HG03439 (cell line): ENCODE data around the gene TRRAP.

ENCODE experiments used
- ATAC-seq: cut with Tn5 transposase; IDR thresholded peaks from one replicate; pipeline ENCODE4 v1.9.1; 2021; ENCODE audit warnings: mild to moderate bottlenecking, moderate library complexity; ENCODE audit not compliant: unreplicated experiment

Gene TRRAP

GRCh38 chr7:98935811-98936210 lies 57.5 kb downstream of the TRRAP start:
- no peak for ATAC-seq

DNA sequence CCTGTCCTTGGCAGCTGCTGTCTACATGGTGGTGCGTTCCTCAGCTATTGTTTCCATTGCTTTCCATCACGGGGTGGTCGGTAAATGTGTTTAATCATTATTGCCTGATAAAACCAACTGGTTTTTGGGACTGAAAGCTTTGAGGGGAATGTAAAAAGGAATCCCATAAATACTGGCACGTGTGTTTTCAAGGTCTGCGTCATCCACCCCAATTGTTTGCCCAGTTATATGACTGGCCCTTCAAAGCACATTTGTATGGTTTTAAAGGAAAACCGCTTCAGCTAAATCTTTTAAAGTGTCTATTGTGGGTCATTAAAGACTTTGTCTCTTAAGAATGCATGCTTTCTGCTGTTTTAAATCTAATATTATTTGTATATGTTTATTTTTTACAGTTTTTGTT lies 65.0 kb downstream of the TRRAP start:
- ATAC-seq: no peak

DNA sequence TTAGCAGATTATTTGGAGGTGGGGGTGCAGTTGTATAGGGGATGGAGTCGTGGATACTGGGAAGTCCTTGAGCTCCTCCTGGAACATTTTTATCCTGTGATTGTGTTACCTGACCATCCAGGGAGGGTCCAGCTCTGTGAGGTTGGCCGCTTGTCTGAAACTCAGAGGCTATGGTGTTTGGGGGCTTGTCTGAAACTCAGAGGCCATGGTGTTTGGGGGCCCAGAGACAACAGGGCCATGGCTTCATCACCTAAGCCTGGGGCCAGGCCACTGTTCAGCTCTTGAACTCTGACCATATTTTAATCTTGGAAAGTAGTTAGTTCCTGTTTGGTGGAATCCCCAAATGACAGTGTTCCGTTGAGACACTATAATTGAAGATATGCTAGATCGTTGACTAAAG lies 66.1 kb downstream of the TRRAP start:
- ATAC-seq: no peak

GRCh38 chr7:98945852-98946251 lies 67.5 kb downstream of the TRRAP start:
- ATAC-seq: no peak

GRCh38 chr7:98946389-98946788 lies 68.1 kb downstream of the TRRAP start:
- ATAC-seq: no peak

DNA sequence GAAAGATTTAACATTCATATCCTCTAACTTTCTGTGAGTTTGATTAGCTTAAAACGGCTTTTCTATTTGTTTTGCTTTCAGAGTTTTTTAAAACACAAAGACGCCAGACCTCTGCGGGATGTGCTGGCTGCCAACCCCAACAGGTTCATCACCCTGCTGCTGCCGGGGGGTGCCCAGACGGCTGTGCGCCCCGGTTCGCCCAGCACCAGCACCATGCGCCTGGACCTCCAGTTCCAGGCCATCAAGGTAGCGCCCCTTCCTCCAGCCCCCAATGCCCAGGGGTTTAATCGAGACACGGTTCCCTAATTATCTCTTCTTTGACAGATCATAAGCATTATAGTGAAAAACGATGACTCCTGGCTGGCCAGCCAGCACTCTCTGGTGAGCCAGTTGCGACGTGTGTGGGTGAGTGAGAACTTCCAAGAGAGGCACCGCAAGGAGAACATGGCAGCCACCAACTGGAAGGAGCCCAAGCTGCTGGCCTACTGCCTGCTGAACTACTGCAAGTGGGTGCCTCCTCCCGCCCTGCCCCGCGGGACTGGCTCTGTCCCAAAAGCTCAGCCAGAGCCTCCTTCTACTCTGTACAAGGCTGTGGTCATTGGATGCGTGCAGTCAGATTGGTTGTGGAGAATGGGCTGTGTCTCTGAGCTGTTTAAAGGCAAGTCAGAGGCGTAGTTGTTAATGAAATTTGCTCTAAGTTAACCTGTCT lies 71.2 kb downstream of the TRRAP start:
- ATAC-seq: no peak

GRCh38 chr7:98955992-98956391 lies 77.7 kb downstream of the TRRAP start:
- no peak for ATAC-seq

GRCh38 chr7:98956469-98956868 lies 78.1 kb downstream of the TRRAP start:
- no peak for ATAC-seq

DNA sequence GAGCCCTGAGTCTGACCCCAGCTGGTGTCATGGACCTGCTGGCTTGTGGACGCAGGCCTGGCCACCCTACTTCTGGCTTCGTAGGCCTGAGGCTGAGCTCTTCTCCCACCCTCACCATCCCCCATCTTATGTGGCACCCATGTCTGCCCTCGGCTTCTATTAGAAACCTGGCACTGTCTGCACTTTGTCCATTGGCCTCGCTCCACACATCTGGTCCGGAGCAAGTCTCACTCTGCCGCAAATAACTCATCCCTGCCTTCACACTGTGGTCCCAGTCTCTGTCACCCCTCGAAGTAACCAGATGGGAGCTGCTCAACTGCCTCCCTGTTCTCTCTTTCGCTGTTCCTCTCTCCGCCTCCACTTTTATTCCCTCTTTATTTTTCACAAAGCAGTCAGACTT lies 78.6 kb downstream of the TRRAP start:
- no peak for ATAC-seq

- ATAC-seq: no peak
Observed at GRCh38 chr7:98957766-98958165, 79.4 kb downstream of the TRRAP start.

- ATAC-seq: no peak
Observed at GRCh38 chr7:98958968-98959367, 80.6 kb downstream of the TRRAP start.

DNA sequence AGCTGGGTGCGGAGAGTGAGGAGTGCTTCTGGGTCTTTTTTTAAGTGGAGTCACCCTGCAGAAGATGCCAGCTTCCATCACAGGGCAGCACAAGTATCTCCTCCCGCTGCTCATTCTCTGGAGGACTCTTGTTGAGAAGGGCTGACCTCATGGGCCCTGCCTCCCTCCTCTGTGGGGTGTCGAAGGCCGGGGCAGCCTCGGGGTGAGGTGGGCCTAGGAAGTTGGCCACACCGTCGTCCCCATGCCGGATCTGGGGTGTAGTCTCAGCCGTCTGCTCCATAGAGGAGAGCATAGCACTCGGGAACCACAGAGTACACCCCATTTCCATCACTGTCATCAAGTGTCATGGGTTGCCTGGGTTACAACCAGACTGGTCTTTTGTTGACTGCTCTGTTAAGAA lies 85.0 kb downstream of the TRRAP start:
- ATAC-seq: no peak

DNA sequence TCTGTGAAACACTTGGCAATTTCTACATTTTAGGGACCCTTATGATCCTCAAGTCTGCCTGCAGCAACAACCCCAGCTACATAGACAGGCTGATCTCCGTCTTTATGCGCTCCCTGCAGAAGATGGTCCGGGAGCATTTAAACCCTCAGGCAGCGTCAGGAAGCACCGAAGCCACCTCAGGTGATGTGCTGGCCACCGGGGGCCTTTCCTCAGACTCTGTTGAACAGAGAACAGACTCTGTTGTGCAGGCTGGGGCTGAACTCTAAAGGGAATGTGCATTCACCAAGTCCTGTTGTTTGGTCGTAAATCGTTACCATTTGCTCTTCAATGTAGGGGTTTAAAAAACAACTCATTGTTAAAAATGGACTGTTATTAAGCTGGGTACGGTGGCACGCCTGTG lies 86.3 kb downstream of the TRRAP start:
- ATAC-seq: no peak

- ATAC-seq: no peak
Observed at GRCh38 chr7:98968621-98969020, 90.3 kb downstream of the TRRAP start.

GRCh38 chr7:98969386-98969785 lies 91.1 kb downstream of the TRRAP start:
- no peak for ATAC-seq

DNA sequence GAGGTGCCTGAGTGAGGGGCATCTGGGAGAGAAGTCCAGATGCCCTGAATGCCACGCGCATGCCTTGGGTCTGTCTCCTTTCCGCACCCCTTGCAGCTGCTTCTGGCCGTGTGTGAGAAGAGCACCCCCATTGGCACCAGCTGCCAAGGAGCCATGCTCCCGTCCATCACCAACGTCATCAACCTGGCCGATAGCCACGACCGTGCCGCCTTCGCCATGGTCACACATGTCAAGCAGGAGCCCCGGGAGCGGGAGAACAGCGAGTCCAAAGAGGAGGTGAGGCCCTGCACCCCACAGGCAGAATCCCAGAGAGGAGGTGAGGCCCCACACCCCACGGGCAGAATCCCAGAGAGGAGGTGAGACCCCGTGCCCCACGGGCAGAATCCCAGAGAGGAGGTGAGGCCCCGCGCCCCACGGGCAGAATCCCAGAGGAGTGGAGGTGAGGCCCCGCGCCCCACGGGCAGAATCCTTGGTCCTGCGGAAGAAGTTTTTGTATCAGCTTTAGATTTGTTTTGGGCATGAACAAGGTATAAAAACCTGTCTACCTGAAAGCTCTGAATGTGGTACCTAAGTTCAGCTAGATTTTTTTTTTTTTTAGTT lies 91.8 kb downstream of the TRRAP start:
- no peak for ATAC-seq

DNA sequence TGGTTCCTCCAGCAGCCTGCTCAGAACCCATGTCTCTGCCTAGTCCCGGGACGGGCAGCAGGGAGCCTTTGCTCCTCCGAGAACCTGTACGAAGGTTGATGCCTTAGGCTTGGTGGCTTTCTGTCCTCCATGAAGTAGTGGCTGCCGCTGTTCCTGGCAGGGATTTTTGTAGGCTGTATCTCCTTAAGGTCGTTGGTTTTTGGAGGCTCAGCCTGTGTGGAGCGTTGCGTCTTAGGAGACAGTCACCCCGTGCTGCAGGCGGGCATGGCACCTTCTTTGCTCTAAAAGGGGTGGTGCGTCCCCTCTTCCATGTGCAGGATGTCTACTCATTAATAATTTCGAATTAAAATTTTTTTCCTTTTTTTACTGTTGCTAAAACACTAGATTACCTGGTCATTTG lies 92.5 kb downstream of the TRRAP start:
- ATAC-seq: no peak

DNA sequence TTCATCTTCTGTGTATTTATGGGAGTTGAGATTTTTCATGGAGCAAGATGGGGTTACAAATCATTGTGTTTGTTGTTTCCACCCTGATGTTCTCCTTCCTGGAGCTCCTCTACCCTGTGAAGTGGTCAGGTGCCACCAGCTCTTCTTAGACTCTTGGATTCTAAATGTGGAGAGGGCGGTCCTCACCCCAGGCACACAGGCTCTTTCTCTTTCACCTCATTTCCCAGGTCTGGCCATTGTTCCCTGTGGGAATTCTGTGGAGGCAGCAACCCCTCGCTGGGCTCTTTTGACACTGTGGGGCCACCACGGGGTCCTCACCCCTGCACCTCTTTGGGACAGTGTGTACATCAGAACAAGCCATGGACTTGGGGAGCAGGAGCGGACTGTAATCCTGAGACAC lies 95.9 kb downstream of the TRRAP start:
- ATAC-seq: no peak

- no peak for ATAC-seq
Observed at GRCh38 chr7:98974906-98975816, 96.8 kb downstream of the TRRAP start.

DNA sequence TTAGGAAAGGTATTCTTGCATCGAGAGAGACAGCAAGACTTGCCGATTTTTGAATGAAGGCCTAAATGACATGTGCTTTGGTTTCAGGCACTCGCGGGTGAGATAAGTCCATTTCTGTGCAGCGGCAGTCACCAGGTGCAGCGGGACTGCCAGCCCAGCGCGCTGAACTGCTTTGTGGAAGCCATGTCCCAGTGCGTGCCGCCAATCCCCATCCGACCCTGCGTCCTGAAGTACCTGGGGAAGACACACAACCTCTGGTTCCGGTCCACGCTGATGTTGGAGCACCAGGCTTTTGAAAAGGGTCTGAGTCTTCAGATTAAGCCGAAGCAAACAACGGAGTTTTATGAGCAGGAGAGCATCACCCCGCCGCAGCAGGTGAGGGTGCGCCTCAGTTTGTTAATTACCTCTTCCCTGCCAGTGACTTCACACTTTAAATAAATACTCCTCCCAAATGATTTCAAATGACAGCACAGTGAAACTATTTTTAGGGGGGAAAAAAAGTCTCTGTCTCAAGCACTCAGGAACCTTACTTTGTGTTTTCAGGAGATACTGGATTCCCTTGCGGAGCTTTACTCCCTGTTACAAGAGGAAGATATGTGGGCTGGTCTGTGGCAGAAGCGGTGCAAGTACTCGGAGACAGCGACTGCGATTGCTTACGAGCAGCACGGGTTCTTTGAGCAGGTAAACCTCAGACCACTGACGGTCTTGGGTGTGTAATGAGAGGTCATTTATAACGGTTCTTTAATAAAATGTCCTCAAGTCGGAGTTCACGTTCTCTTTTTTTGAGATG lies 98.3 kb downstream of the TRRAP start:
- no peak for ATAC-seq

GRCh38 chr7:98978672-98979071 lies 100.3 kb downstream of the TRRAP start:
- no peak for ATAC-seq
